ENCODE data around the gene VEZT.
"Not testable (repeated sequence)": the region's sequence is repeated elsewhere in the genome, so short reads cannot be mapped to it uniquely, and the experiment has no call there.

VEZT gene

GRCh38 chr12:95322326-95322725 is 104.7 kb downstream of the VEZT start:
- no peak for DNase-seq

GRCh38 chr12:95323212-95323611 is 105.6 kb downstream of the VEZT start:
- no peak for DNase-seq

GRCh38 chr12:95324246-95324645 is 106.6 kb downstream of the VEZT start:
- not testable (repeated sequence) for DNase-seq

GRCh38 chr12:95325501-95325900 is 107.9 kb downstream of the VEZT start:
- DNase-seq, result no peak

- DNase-seq, result no peak
Observed at GRCh38 chr12:95326445-95326844, 108.8 kb downstream of the VEZT start.

- DNase-seq, result no peak
Observed at GRCh38 chr12:95326855-95327254, 109.2 kb downstream of the VEZT start.

GRCh38 chr12:95328708-95329107 is 111.1 kb downstream of the VEZT start:
- no peak for DNase-seq

GRCh38 chr12:95335948-95336347 is 118.3 kb downstream of the VEZT start:
- DNase-seq, result no peak

GRCh38 chr12:95336387-95337067 is 118.9 kb downstream of the VEZT start:
- DNase-seq, result peak; percentile 30

- DNase-seq, result no peak
Observed at GRCh38 chr12:95337146-95337545, 119.5 kb downstream of the VEZT start.

GRCh38 chr12:95339086-95339788 is 121.6 kb downstream of the VEZT start:
- no peak for DNase-seq

GRCh38 chr12:95342008-95342407 is 124.4 kb downstream of the VEZT start:
- DNase-seq, result no peak

GRCh38 chr12:95343461-95344230 is 126.0 kb downstream of the VEZT start:
- no peak for DNase-seq

GRCh38 chr12:95349291-95349690 is 131.7 kb downstream of the VEZT start:
- DNase-seq, result no peak

GRCh38 chr12:95351748-95352147 is 134.1 kb downstream of the VEZT start:
- peak; percentile 4 for DNase-seq
